Left colon (tissue), 2 donors: Measurements from ENCODE around the gene HARS1. TPM values are rescaled to one million over a fixed set of nuclear protein-coding genes. Genes with fewer than 3 reads are reported as not detected.
"Not testable (repeated sequence)": the region's sequence is repeated elsewhere in the genome, so short reads cannot be mapped to it uniquely, and the experiment has no call there.

Experiments used
- ATAC-seq: fragments of 200-7000 bp; cut with Tn5 transposase; one replicate; pipeline ENCODE4 v1.9.1; 2020; ENCODE audit warnings: mild to moderate bottlenecking, moderate library complexity
- DNase-seq, 2 donors: peaks; one replicate each; pipeline ENCODE4 v3.0.0-alpha.2; 2020
- intact Hi-C, 2 donors: fragments of 100-400 bp; cut with DNase I in 1 of 2; cut with micrococcal nuclease in 1 of 2; formaldehyde crosslinking; loops; one replicate each; pipeline versions ENCODE4 v1.11.2 to v1.14.0; 2022; cut with DNase I, micrococcal nuclease
- long read RNA-seq: library from polyadenylated mRNA; unstranded; transcript quantifications from one replicate; pipeline ENCODE4 v2.0.0, GENCODE V29; 2021
- total RNA-seq, 2 donors: library from RNA; stranded (reverse); fragmentation: NEBNext Ultra II Directional; extraction: Animal tissue kit (Norgen Biotek cat#: 25700); gene quantifications; one replicate each; pipeline ENCODE4 v1.2.1, GENCODE V29; 2021
- donor health status: DM: no; HTN: no; CAD: no.
- donor health status: DM: yes; HTN: yes; CAD: no.

HARS1 gene, protein sequence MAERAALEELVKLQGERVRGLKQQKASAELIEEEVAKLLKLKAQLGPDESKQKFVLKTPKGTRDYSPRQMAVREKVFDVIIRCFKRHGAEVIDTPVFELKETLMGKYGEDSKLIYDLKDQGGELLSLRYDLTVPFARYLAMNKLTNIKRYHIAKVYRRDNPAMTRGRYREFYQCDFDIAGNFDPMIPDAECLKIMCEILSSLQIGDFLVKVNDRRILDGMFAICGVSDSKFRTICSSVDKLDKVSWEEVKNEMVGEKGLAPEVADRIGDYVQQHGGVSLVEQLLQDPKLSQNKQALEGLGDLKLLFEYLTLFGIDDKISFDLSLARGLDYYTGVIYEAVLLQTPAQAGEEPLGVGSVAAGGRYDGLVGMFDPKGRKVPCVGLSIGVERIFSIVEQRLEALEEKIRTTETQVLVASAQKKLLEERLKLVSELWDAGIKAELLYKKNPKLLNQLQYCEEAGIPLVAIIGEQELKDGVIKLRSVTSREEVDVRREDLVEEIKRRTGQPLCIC
- 10 to 100 TPM; 48.6 to 53.7 TPM for total RNA-seq
- long read RNA-seq, transcript HARS-215 (13 exons, 1,945 nt) = major isoform, 95 of 112 reads
- long read RNA-seq, partial matches to known transcripts = 8 of 112 reads
- long read RNA-seq, other reads (novel, unspliced or antisense) = 7 of 112 reads

GRCh38 chr5:140690941-140691924 lies at the start of gene HARS1, which contains the start of gene HARS2:
TSS of gene HARS1 (minus strand) at chr5:140691370. CDS start at chr5:140691304, 66 bp downstream.
TSS of gene HARS2 (plus strand) at chr5:140691455. CDS start at chr5:140691649, 194 bp downstream.
- ATAC-seq (peak; percentile 93), DNase-seq (peak; percentile 91 to 95)
- intact Hi-C loops = no loop called here

GRCh38 chr5:140737486-140737885 lies 46.3 kb upstream of the HARS1 start:
- DNase-seq = no peak
- intact Hi-C loops = no loop called here
- no peak for ATAC-seq

DNA sequence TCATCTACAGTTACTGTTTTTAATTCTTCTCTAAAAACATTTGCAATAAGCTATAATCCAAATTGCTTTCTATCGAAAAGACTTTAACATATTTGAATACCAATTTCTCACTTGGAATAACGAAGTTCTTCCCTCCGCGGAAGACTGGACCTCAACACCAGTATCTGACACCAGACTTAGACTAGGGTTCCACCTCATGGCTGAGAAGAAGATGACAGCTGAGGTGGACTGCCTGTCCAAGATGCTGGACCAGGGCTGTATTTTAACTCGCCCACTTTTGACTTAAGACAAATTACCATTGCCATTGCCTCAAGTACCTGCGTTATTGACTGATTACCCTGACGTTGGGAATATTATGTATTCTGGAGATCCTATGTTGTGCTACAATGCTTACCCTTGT lies 43.2 kb upstream of the HARS1 start:
- DNase-seq = no peak
- intact Hi-C loops = no loop called here
- no peak for ATAC-seq

GRCh38 chr5:140733098-140733497 lies 41.9 kb upstream of the HARS1 start:
- intact Hi-C loops = no loop called here
- DNase-seq = no peak
- ATAC-seq = no peak

- ATAC-seq (peak; percentile 68), DNase-seq (peak in 1 of 2 donors; percentile 26)
- intact Hi-C loops = no loop called here
These were observed 34.8 kb upstream of the HARS1 start for GRCh38 chr5:140725799-140726471.

- DNase-seq, ATAC-seq, intact Hi-C loops: not testable (repeated sequence)
These were observed 30.2 kb upstream of the HARS1 start for GRCh38 chr5:140721395-140721794.

GRCh38 chr5:140720738-140721137 lies 29.6 kb upstream of the HARS1 start:
- intact Hi-C loops, DNase-seq, ATAC-seq: not testable (repeated sequence)

DNA sequence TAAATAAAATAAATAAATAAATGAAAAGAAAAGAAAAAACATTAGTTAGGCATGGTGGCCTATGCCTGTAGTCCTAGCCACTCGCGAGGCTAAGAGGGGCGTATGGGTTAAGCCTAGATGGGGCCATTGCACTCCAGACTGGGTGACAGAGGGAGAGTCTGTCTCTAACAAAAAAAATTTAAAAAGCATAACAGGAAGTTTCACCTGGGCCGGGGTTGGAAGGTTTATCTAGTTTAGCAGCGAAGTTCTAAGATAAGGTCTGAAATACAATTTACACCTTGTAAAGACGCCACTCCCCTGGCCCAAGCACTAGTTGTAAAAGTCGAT lies 27.1 kb upstream of the HARS1 start:
- intact Hi-C loops = no loop called here
- no peak for DNase-seq

GRCh38 chr5:140716238-140716637 lies 25.1 kb upstream of the HARS1 start:
- DNase-seq, intact Hi-C loops, ATAC-seq: not testable (repeated sequence)

More for the DNA sequence above, 27.1 kb upstream of the HARS1 start:
- no peak for ATAC-seq

- intact Hi-C loops = no loop called here
- DNase-seq (no peak), ATAC-seq (no peak)
These were observed 22.5 kb upstream of the HARS1 start for GRCh38 chr5:140713562-140714094.

DNA sequence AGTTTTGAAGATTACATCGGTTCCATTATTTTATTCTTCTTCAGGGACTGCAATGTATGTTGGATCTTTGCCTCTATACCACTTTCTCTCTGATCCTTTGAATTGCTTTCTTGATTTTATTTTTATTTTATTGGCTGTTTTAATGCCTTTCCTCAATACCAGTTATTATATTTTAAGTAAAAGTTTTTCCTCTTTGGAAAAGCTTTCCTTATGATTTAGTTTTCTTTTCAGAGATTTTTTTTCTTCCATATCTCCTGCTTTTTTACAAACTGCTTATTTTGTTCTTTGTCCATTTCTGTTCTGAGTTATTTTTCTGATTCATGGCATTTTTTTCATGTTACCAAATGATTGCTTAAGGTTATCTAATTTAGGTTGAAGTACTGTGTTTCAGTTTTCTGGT lies 20.6 kb upstream of the HARS1 start:
- DNase-seq (no peak), ATAC-seq (no peak)
- intact Hi-C loops = no loop called here

DNA sequence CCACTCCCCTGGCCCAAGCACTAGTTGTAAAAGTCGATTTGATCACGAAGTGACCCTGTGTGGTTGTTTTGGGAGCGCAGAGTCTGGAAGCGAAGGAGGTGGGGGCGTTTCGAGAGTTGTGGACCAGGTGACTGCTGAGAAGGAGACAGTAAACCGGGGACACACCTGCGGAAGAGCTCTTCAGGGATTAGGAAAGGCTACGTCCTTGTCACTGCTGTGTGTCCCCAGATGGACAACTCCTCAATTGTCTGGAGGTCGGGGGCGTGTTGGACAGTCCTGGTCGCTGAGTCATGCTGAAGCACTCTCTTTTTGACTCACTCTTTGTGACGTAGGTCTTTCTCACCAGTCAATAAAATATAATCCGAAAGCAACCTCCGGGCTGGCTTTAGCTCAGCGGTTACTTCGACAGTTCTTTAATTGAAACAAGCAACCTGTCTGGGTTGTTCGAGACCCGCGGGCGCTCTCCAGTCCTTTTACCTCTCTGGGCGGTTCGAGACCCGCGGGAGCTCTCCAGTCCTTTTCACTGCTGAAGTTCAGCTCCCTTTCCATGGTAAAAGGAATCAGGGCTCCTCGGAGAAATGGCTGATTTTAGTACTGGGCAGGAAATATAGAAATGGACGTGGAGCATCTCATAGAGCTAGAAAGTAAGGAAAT lies 19.9 kb upstream of the HARS1 start:
- intact Hi-C loops = no loop called here
- DNase-seq (peak; percentile 85 to 90), ATAC-seq (peak; percentile 84)

- intact Hi-C loops, ATAC-seq, DNase-seq: not testable (repeated sequence)
These were observed 17.6 kb upstream of the HARS1 start for GRCh38 chr5:140708787-140709186.

GRCh38 chr5:140707812-140708211 lies 16.6 kb upstream of the HARS1 start:
- ATAC-seq = no peak
- DNase-seq = no peak
- intact Hi-C loops = no loop called here

- DNase-seq = peak; percentile 96
- intact Hi-C loops = no loop called here
- peak; percentile 99 for ATAC-seq
These were observed 9.3 kb upstream of the HARS1 start, which contains the start of gene ZMAT2 for GRCh38 chr5:140700177-140701144. TSS of gene ZMAT2 (plus strand) at chr5:140700447. CDS start at chr5:140700461, 14 bp downstream.

- intact Hi-C loops = no loop called here
- ATAC-seq = no peak
- DNase-seq = no peak
These were observed 5.8 kb upstream of the HARS1 start for GRCh38 chr5:140696891-140697492.
